ENCODE results near the gene AP3M1.

AP3M1 gene

DNA sequence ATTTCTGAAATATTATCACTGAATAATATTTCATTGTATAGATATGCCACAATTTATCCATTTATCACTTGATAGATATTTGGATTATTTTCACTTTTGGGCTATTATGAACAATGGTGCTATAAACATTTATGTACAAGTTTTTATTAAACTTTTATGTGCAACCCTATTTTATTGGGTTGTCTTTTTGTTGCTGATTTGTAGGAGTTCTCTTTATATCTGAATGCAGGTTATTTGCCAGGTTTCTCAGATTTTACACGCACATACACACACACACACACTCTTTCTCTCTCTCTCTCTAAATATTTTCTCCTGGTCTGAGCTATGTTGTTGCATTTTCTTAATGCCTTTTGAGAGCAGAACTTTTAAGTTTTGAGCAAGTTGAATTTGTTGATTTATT is 36.6 kb upstream of the AP3M1 start:
- no peak for FAIRE-seq

GRCh38 chr10:74186678-74187077 is 36.0 kb upstream of the AP3M1 start:
- no peak for FAIRE-seq

More for the DNA sequence above, 36.6 kb upstream of the AP3M1 start:
- TF ChIP-seq CTCF (IDR thresholded peaks at IDR 0.05; ENCODE audit: insufficient read depth, missing control alignments) = no peak
- no peak for DNase-seq (ENCODE audit: insufficient read length, low spot score)

GRCh38 chr10:74179111-74179710 is 28.6 kb upstream of the AP3M1 start:
- FAIRE-seq (no peak), DNase-seq (ENCODE audit: insufficient read length, low spot score) (no peak)
- no peak for TF ChIP-seq CTCF (IDR thresholded peaks at IDR 0.05; ENCODE audit: insufficient read depth, missing control alignments)

More at GRCh38 chr10:74186678-74187077, 36.0 kb upstream of the AP3M1 start:
- TF ChIP-seq CTCF (IDR thresholded peaks at IDR 0.05; ENCODE audit: insufficient read depth, missing control alignments) = no peak
- no peak for DNase-seq (ENCODE audit: insufficient read length, low spot score)

GRCh38 chr10:74178042-74178791 is 27.6 kb upstream of the AP3M1 start:
- TF ChIP-seq CTCF (IDR thresholded peaks at IDR 0.05; ENCODE audit: insufficient read depth, missing control alignments) = no peak
- DNase-seq (ENCODE audit: insufficient read length, low spot score) (no peak), FAIRE-seq (no peak)

GRCh38 chr10:74177140-74177677 is 26.6 kb upstream of the AP3M1 start:
- TF ChIP-seq CTCF (IDR thresholded peaks at IDR 0.05; ENCODE audit: insufficient read depth, missing control alignments) = no peak
- no peak for FAIRE-seq
- no peak for DNase-seq (ENCODE audit: insufficient read length, low spot score)

DNA sequence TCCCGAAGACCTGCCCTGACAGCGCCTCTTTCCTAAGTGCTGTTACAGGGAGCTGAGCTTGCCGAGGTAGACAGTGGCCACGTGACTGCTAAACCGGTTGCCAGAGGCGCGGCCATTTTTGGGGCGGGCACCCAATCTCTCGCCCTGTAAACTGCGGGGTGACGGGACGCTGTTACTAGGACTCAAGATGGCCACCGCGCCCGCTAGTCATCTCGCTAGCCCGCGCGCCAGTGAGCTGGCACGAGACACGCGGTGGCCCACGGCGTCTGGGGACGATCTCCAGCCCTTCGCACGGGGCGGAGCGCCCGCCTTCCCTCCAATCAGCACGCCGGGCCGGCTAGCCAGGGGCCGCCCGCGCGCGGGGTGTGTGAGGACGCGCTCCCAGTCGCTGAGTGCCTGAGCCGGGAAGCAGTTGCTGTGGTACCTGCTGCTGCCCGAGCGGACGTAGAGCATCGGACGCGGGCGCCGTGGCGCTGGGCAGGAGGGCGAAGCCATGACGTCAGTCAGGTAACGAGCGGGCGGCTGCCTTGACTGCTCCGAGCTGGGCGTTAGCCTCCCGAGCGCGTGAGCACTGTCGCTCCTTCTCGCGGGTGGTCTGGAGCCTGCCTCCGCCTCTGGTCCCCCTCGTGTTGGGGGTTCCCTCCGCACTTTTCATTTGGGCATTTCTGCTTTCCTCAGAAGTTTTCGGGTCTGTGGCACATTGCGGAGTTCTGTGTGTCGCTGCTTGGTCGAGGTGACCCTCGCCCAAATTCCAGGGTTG is 25.9 kb upstream of the AP3M1 start:
- peak; percentile 51 for DNase-seq (ENCODE audit: insufficient read length, low spot score)
- no peak for FAIRE-seq
- no peak for TF ChIP-seq CTCF (IDR thresholded peaks at IDR 0.05; ENCODE audit: insufficient read depth, missing control alignments)
